ELR (cell line): Measurements from ENCODE around the gene MYDGF.

Experiments
- DNase-seq: peaks from one replicate; pipeline ENCODE4 v3.0.0-alpha.2; 2015; ENCODE audit warnings: low read depth

The MYDGF gene

GRCh38 chr19:4640247-4641000 is 29.7 kb downstream of the MYDGF start:
- DNase-seq = no peak

- no peak for DNase-seq
These were observed 30.5 kb downstream of the MYDGF start for GRCh38 chr19:4639531-4640246.

- DNase-seq = peak; percentile 97
These were observed 31.2 kb downstream of the MYDGF start, which contains the start of gene TNFAIP8L1 for GRCh38 chr19:4638828-4639530. Gene TNFAIP8L1, plus strand, starts transcription at chr19:4639516. Its CDS starts 12,354 bp downstream, at chr19:4651870.

GRCh38 chr19:4638317-4638716 is 31.8 kb downstream of the MYDGF start:
- no peak for DNase-seq

GRCh38 chr19:4636761-4637160 is 33.4 kb downstream of the MYDGF start:
- DNase-seq = no peak

GRCh38 chr19:4636151-4636717 is 33.9 kb downstream of the MYDGF start:
- DNase-seq = peak; percentile 64

GRCh38 chr19:4635754-4636116 is 34.4 kb downstream of the MYDGF start:
- no peak for DNase-seq

- peak; percentile 86 for DNase-seq
These were observed 36.8 kb downstream of the MYDGF start for GRCh38 chr19:4633140-4633967.

GRCh38 chr19:4624733-4625362 is 45.3 kb downstream of the MYDGF start:
- peak; percentile 50 for DNase-seq

- no peak for DNase-seq
These were observed 45.8 kb downstream of the MYDGF start for GRCh38 chr19:4624301-4624700.

- DNase-seq = no peak
These were observed 47.3 kb downstream of the MYDGF start for GRCh38 chr19:4622695-4623421.

GRCh38 chr19:4620675-4621074 is 49.5 kb downstream of the MYDGF start:
- no peak for DNase-seq

GRCh38 chr19:4619668-4620294 is 50.4 kb downstream of the MYDGF start:
- DNase-seq = no peak

- no peak for DNase-seq
These were observed 52.1 kb downstream of the MYDGF start for GRCh38 chr19:4618019-4618418.

GRCh38 chr19:4613254-4613751 is 56.8 kb downstream of the MYDGF start:
- no peak for DNase-seq

- no peak for DNase-seq
These were observed 60.1 kb downstream of the MYDGF start for GRCh38 chr19:4609878-4610511.
